GM23248 (cell line): ENCODE measurements around the gene TRIO.

Experiments
- EZH2 ChIP-seq: fragments of 200-600 bp; sonication (generic); IDR thresholded peaks from 2 replicates; pipeline ENCODE4 v1.6.1; 2018; ENCODE audit warnings: antibody characterized with exemption, mild to moderate bottlenecking; ENCODE audit not compliant: insufficient read depth, poor library complexity, severe bottlenecking
- EZH2phosphoT487 ChIP-seq: fragments of 200-600 bp; sonication (generic); IDR thresholded peaks from 2 replicates; pipeline ENCODE4 v1.6.1; 2018; ENCODE audit warnings: antibody characterized with exemption, moderate library complexity, mild to moderate bottlenecking, low read depth; ENCODE audit not compliant: insufficient read depth

DNA sequence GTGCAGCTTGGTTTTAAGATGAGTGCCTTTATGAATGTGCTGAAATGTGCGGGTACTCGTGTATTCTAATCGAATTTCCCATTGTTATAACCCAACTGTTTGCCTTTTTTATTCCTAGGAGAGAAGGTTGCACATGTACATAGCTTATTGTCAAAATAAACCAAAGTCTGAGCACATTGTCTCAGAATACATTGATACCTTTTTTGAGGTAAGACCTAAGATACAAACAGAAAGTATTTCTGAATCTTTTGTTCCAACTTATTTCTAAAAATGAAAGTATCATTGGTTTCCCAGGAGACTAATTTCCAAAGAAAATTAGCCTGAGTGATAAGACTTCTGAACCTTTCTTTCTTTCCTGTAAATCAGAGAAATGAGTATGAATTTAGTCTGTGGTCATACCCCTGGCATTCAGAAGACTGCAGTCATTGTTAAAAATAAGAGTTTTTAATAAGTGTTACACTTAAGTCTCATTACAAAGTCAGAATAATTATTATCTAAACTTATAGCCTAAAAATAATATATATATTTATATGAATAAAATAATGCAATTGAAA lies 336.1 kb downstream of the TRIO start:
- TF ChIP-seq EZH2 (no peak), EZH2phosphoT487 (no peak)
